ENCODE measurements around the gene ROR1. TPM values are rescaled to one million over a fixed set of nuclear protein-coding genes. Genes with fewer than 3 reads are reported as not detected.
A peak's percentile ranks its signal among the peaks of the same experiment; 100 is the strongest.

The ROR1 gene
- total RNA-seq, 1 donor from 2014 or later = 0.26 TPM

DNA sequence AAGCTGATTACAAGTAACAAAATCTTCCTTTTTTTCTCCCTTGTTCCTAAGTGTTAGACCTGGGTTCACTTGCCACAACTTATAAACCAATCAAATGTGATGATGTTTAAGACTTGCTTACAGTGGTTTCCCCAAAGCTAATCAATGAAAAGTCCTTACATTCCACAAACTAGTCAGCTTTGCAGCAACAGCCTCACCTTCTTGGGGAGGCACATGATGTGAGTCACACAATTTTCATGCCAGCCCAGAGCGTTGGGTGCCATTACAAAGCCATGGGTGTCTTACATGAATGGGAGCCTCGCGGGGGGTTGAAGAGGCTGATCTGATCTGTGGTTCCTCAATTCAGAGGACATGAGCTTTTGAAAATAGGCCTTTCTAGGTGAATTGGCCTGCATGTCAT, 338.0 kb downstream of the ROR1 start:
- DNase-seq (ENCODE audit: low read depth) (peak; percentile 78), FAIRE-seq (peak; percentile 18)
- Histone ChIP-seq H3K4me3 (ENCODE audit: low read depth, low read length) (no peak overlapping the region), H3K27me3 (ENCODE audit: control insufficient read depth, insufficient read depth, low read length) (no peaks in the 10 kb centered on the region), H3K36me3 (ENCODE audit: control insufficient read depth, insufficient read depth, low read length) (no peaks in the 10 kb centered on the region)
- TF ChIP-seq, protein P1, sequence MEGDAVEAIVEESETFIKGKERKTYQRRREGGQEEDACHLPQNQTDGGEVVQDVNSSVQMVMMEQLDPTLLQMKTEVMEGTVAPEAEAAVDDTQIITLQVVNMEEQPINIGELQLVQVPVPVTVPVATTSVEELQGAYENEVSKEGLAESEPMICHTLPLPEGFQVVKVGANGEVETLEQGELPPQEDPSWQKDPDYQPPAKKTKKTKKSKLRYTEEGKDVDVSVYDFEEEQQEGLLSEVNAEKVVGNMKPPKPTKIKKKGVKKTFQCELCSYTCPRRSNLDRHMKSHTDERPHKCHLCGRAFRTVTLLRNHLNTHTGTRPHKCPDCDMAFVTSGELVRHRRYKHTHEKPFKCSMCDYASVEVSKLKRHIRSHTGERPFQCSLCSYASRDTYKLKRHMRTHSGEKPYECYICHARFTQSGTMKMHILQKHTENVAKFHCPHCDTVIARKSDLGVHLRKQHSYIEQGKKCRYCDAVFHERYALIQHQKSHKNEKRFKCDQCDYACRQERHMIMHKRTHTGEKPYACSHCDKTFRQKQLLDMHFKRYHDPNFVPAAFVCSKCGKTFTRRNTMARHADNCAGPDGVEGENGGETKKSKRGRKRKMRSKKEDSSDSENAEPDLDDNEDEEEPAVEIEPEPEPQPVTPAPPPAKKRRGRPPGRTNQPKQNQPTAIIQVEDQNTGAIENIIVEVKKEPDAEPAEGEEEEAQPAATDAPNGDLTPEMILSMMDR (IDR thresholded peaks at IDR 0.05; ENCODE audit: insufficient read depth, low read length, severe bottlenecking) = no peak

DNA sequence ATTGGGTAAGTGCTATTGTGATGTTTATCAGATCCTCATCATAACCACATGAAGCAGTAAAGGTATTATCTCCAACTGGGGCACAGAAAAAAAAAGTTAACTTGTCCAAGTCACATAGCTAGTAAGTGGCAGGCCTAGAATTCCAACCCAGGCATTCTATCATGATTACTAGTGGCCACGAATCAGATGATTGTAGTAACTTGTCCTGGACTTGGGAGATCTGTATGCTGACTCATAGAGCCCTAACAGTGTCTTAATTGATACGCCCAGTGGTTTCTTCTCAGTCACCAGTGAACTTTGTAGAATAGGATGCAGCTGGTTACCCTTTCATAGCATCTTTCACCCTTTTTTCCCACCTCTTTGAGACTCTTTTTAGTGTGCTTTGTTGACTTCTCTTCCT, 338.5 kb downstream of the ROR1 start:
- TF ChIP-seq, protein P1 (IDR thresholded peaks at IDR 0.05; ENCODE audit: insufficient read depth, low read length, severe bottlenecking) = no peak
- H3K27me3 ChIP-seq (ENCODE audit: control insufficient read depth, insufficient read depth, low read length) = no peaks in the 10 kb centered on the region
- H3K4me3 ChIP-seq (ENCODE audit: low read depth, low read length) = no peak overlapping the region
- DNase-seq (ENCODE audit: low read depth) = peak; percentile 94
- no peak for FAIRE-seq
- no peaks in the 10 kb centered on the region for H3K36me3 ChIP-seq (ENCODE audit: control insufficient read depth, insufficient read depth, low read length)

DNA sequence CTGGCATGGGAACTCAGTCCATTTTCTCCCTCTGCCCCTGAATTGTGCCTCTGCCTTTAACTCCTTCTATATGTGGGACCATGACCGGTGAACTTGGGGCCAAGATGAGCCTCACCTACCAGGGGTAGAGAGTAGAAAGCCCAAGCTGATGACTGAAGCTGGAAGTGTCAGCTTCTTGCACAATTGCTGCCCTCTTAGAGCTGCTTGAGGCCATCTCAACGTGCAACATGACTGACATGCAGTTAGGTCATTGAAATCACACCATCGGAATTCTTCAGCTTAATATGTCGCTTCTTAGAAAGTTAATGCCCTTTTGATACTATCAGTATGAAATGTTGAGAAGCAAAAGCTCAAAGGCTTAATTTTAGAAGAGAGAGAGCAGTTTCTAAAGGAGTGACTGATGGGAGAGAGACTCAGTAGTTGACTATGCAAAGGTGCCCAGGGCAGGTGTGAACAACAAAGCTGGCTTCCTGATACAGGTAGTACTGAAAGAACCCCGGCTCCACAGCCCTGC, 340.3 kb downstream of the ROR1 start:
- Histone ChIP-seq H3K4me3 (ENCODE audit: low read depth, low read length) (no peak overlapping the region), H3K27me3 (ENCODE audit: control insufficient read depth, insufficient read depth, low read length) (no peaks in the 10 kb centered on the region), H3K36me3 (ENCODE audit: control insufficient read depth, insufficient read depth, low read length) (no peaks in the 10 kb centered on the region)
- TF ChIP-seq, protein P1 (IDR thresholded peaks at IDR 0.05; ENCODE audit: insufficient read depth, low read length, severe bottlenecking) = no peak
- DNase-seq (ENCODE audit: low read depth) = peak; percentile 26
- no peak for FAIRE-seq

DNA sequence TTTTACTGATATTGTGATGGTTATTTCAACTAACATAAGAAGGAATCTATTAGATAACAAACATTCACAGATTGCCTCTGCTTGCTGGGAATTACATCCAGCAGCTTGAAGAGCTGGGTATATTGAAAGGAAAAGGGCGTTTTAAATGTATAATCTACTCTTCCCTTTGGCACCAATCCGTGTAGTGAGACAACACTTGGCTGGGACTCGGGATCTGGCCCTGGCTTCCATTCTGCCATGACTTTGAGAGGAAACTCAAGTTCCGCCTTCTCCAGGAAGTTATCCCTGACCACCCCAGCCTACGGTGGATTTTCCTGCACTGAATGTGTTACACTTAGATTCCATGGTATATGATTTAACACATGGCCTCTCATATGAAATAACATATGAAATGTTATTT, 342.7 kb downstream of the ROR1 start:
- no peak overlapping the region for H3K4me3 ChIP-seq (ENCODE audit: low read depth, low read length)
- no peak for FAIRE-seq
- no peaks in the 10 kb centered on the region for H3K27me3 ChIP-seq (ENCODE audit: control insufficient read depth, insufficient read depth, low read length)
- TF ChIP-seq, protein P1 (IDR thresholded peaks at IDR 0.05; ENCODE audit: insufficient read depth, low read length, severe bottlenecking) = no peak
- DNase-seq (ENCODE audit: low read depth) = no peak
- no peaks in the 10 kb centered on the region for H3K36me3 ChIP-seq (ENCODE audit: control insufficient read depth, insufficient read depth, low read length)

DNA sequence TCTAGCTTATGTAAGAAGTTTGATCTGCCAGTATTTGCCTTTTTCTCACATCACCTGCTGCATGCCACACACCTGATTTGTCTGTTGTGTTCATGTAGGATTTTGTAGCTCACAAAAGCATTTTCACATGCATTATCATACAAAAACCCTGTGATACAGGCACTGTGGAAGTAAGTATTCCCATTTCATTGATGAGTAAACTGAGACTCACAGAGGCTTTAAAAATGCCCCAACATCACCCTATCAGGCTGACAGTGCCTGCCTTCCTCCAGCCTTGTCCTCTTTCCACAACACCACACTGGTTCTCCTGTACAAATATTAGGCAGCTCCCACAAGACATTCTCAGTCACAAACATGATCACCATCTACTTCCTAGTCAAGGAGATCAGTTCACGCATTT, 343.7 kb downstream of the ROR1 start:
- no peak for FAIRE-seq

More for the DNA sequence above, 343.7 kb downstream of the ROR1 start:
- no peak for DNase-seq (ENCODE audit: low read depth)
- TF ChIP-seq, protein P1 (IDR thresholded peaks at IDR 0.05; ENCODE audit: insufficient read depth, low read length, severe bottlenecking) = no peak
- no peaks in the 10 kb centered on the region for H3K36me3 ChIP-seq (ENCODE audit: control insufficient read depth, insufficient read depth, low read length)
- no peak overlapping the region for H3K4me3 ChIP-seq (ENCODE audit: low read depth, low read length)
- no peaks in the 10 kb centered on the region for H3K27me3 ChIP-seq (ENCODE audit: control insufficient read depth, insufficient read depth, low read length)
